GM19043 (cell line): ENCODE measurements around the gene U2AF1L4.
"Not testable (repeated sequence)": the region's sequence is repeated elsewhere in the genome, so short reads cannot be mapped to it uniquely, and the experiment has no call there.

ENCODE experiments used
- ATAC-seq: cut with Tn5 transposase; IDR thresholded peaks from one replicate; pipeline ENCODE4 v1.9.1; 2021; ENCODE audit warnings: low read depth; ENCODE audit not compliant: unreplicated experiment

U2AF1L4 gene

GRCh38 chr19:35729021-35729420 is 16.2 kb downstream of the U2AF1L4 start:
- ATAC-seq: no peak

- no peak for ATAC-seq
Measured at GRCh38 chr19:35727956-35728706, 17.1 kb downstream of the U2AF1L4 start.

GRCh38 chr19:35727053-35727955 is 17.9 kb downstream of the U2AF1L4 start:
- no peak for ATAC-seq

GRCh38 chr19:35725216-35725861 is 19.9 kb downstream of the U2AF1L4 start:
- ATAC-seq: no peak

- ATAC-seq: no peak
Measured at GRCh38 chr19:35724560-35724959, 20.7 kb downstream of the U2AF1L4 start.

- not testable (repeated sequence) for ATAC-seq
Measured at GRCh38 chr19:35724132-35724531, 21.1 kb downstream of the U2AF1L4 start.

- ATAC-seq: no peak
Measured at GRCh38 chr19:35723671-35724070, 21.5 kb downstream of the U2AF1L4 start.

GRCh38 chr19:35722897-35723296 is 22.3 kb downstream of the U2AF1L4 start:
- ATAC-seq: no peak

- no peak for ATAC-seq
Measured at GRCh38 chr19:35722461-35722860, 22.8 kb downstream of the U2AF1L4 start.

- no peak for ATAC-seq
Measured at GRCh38 chr19:35721374-35721773, 23.8 kb downstream of the U2AF1L4 start.

GRCh38 chr19:35720648-35721047 is 24.6 kb downstream of the U2AF1L4 start:
- no peak for ATAC-seq

GRCh38 chr19:35720163-35720524 is 25.1 kb downstream of the U2AF1L4 start:
- ATAC-seq: no peak

GRCh38 chr19:35719402-35720162 is 25.6 kb downstream of the U2AF1L4 start:
- ATAC-seq: no peak

- no peak for ATAC-seq
Measured at GRCh38 chr19:35718345-35719041, 26.7 kb downstream of the U2AF1L4 start.

- no peak for ATAC-seq
Measured at GRCh38 chr19:35717665-35718344, 27.4 kb downstream of the U2AF1L4 start, which contains the start of gene KMT2B. Gene KMT2B (plus strand): TSS chr19:35718003. CDS start chr19:35718019, 16 bp downstream.

GRCh38 chr19:35716801-35717664 is 28.2 kb downstream of the U2AF1L4 start:
- peak; percentile 50 for ATAC-seq

- ATAC-seq: no peak
Measured at GRCh38 chr19:35715981-35716800, 29.0 kb downstream of the U2AF1L4 start.
